NCI-H1417 (cell line): ENCODE data around the gene CPT1B.
"Not testable (repeated sequence)": the region's sequence is repeated elsewhere in the genome, so short reads cannot be mapped to it uniquely, and the experiment has no call there.

Experiments used
- DNase-seq, 3 experiments: peaks; one replicate each; lab custom pipeline; 2025; lab: John Stamatoyannopoulos, UW

CPT1B gene

GRCh38 chr22:50527921-50528681 lies 50.1 kb downstream of the CPT1B start:
- peak in 1 of 3 experiments; percentile 22 for DNase-seq

- peak in 2 of 3 experiments; percentile 41 to 58 for DNase-seq
Measured at GRCh38 chr22:50526834-50527801, 51.1 kb downstream of the CPT1B start.

- peak; percentile 7 to 90 (median 86) for DNase-seq
Measured at GRCh38 chr22:50526108-50526833, 52.0 kb downstream of the CPT1B start.

GRCh38 chr22:50525858-50526107 lies 52.4 kb downstream of the CPT1B start:
- peak in 1 of 3 experiments; percentile 91 for DNase-seq

DNA sequence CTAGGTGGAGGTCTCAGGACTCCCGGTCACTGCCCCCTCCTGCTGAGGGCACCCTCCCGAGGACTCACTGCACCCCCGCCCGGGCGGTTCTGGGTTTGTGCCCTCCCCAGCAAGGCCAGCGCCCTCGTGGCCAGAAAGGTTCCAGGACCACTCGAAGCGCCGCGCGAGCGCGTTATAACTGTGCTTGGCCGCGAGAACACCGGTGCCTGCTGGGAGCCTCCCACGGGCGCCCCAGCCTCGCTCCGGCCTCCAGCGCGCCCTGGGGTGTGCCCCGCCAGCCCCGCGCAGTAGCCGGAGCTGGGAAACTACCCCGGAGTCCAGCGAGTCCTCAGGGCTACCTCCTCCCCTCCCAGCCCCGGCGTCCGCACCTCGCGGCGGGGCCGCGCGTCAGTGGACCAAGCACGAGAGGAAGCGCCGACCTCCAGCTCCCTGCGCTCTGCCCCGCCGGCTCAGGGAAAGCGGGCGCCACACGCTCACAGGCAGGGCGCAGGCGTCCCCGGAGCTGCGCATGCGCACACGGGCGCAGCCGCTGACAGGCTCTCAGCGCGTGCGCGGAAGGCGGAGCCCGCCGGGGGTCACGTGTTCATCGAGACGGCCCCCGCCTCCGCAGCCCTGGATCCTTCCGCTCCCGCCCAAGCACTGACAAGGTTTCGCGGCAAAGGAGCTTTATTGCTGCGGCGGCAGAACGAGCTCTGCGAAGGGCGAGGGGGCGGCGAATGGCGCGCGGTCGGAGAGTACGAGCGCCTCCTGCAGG lies 52.9 kb downstream of the CPT1B start, which contains the start of gene SCO2:
SCO2 (minus strand) TSS at position 495 of the 754 bp plus-strand sequence. CDS start 1,187 bp downstream, outside the sequence.
- DNase-seq, result peak; percentile 85 to 96 (median 95)

DNA sequence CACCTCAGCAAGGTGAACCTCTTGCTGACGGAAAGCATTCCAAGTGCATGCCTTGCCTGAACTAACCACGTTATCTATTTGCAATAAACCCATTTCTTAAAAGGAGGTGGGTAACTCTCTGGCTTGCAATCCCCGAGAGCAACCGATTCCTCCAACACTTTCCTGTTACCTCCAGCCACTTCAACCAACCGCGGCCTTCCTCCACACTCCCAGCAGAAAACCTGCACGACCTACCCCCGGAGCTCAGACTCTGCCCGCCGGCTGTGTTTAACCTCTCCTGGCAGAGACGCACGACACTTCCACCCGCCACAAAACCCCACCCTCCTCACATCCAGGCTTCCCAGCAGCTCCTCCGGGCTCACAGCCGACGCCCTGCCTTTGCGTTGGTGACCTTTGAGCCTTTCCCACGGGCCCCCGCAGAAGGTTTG lies 53.5 kb downstream of the CPT1B start:
- DNase-seq, result no peak

DNA sequence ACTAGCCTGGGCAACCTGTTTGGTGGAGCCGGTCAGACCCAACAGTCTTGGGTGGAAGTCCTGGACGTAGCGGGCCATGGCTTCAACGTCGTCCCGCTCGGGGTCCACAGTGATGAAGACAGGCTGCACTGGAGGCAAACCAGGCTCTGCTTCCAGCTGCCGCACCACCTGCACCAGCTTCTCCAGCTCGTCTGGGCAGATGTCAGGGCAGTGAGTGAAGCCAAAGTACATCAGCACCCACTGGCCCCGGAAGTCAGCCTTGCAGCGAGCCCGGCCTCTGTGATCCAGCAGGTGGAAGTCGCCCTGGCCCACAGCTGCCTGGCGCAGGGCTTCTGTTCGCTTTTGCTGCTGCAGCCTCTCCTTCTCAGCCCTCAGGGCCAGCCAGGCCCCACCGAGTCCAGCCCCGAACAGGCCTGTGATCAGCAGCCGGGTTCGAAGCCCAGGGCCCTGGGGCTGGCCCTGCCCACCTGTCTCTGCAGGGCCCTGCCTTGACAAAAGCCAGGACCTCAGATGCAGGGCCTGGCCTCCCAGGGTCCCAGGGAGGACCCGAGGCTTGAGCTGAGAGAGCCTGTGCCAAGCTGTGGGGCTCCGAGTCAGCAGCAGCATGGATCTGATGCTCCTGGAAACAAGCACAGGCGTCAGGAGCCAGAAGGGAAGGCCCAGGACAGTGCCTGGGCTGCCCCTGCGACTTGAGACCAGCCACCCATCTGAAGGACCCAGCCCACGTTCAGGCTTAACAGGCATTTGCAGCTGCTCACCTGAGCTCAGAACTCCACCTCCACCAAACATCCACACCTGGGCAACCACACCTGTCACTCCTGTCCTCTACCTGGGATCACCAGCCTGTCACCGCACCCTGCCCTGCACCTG lies 54.2 kb downstream of the CPT1B start:
- peak in 1 of 3 experiments; percentile 31 for DNase-seq

DNA sequence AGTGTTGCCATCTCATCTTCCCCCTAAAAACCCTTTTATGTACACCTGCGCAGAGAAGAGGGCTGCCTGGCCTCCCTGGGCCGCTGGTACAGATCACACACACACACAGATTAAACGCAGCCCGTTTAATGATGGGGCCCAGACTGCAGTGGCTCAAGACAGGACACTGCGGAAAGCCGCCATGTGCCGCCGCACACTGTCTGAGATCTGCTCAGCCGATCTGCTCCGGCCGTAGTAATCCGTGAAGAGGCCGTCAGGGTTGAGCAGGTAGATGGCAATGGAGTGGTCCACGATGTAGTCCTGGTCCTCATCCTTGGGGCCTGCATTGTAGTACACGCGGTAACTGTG lies 54.8 kb downstream of the CPT1B start:
- no peak for DNase-seq

GRCh38 chr22:50522806-50523438 lies 55.3 kb downstream of the CPT1B start:
- no peak for DNase-seq

GRCh38 chr22:50522208-50522805 lies 55.9 kb downstream of the CPT1B start:
- no peak for DNase-seq

DNA sequence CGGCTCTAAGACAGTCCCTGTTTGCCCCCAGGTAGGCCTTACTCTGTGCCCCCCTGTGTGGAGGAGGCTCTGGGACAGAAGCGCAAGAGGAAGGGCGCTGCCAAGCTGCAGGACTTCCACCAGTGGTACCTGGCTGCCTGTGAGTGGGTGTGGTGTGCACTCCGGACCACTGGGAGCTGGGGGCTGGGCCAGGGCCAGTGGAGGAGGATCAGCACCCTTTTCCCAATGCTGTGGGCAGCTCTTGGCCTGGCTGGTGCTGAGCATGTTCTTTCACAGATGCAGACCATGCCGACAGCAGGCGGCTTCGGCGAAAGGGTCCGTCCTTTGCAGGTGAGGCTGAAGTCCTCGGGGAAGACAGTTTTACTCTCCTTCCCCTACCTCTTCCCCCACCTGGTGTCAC lies 56.5 kb downstream of the CPT1B start:
- DNase-seq, result no peak

GRCh38 chr22:50520826-50521453 lies 57.3 kb downstream of the CPT1B start:
- DNase-seq, result no peak

DNA sequence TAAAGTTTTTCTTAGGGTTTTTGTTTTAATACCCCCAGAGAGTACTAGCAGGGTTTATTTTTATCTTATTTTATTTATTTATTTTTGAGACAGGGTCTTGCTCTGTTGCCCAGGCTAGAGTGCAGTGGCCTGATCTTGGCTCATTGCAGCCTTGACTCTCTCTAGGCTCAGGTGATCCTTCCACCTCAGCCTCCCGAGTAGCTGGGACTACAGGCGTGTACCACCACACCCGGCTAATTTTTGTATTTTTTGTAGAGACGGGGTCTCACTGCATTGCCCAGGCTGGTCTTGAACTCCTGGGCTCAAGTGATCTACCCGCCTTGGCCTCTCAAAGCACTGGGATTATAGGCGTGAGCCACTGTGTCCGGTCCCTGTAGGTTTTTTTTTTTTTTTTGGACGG lies 58.0 kb downstream of the CPT1B start:
- not testable (repeated sequence) for DNase-seq

DNA sequence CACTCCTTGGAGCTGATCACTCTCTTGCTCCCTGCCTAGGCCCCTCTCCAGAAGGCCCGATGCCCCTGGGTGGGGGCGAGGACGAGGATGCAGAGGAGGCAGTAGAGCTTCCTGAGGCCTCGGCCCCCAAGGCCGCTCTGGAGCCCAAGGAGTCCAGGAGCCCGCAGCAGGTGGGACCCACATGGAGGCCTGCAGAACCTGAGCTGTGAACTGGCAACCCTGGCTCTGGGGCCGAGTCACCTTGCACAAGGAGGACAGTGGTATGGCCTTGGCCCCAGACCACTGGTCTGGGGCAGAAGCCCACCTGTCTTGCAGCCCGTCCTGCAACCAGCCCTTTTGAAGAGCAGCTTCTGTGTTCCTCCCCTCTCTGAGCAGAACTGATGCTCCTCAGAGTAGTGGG lies 59.1 kb downstream of the CPT1B start:
- DNase-seq, result no peak
